Panc1 (cell line): ENCODE measurements around the gene CYP26B1.

Source experiments
- TCF7L2 ChIP-seq: IDR thresholded peaks from 2 replicates; pipeline ENCODE4 v1.6.1; 2011; ENCODE audit warnings: mild to moderate bottlenecking, low read depth, low read length, inconsistent platforms
- TF ChIP-seq, protein P1 (sequence below): fragments of 450-650 bp; IDR thresholded peaks from 2 replicates; pipeline ENCODE4 v1.5.1; 2017; ENCODE audit warnings: mild to moderate bottlenecking

DNA sequence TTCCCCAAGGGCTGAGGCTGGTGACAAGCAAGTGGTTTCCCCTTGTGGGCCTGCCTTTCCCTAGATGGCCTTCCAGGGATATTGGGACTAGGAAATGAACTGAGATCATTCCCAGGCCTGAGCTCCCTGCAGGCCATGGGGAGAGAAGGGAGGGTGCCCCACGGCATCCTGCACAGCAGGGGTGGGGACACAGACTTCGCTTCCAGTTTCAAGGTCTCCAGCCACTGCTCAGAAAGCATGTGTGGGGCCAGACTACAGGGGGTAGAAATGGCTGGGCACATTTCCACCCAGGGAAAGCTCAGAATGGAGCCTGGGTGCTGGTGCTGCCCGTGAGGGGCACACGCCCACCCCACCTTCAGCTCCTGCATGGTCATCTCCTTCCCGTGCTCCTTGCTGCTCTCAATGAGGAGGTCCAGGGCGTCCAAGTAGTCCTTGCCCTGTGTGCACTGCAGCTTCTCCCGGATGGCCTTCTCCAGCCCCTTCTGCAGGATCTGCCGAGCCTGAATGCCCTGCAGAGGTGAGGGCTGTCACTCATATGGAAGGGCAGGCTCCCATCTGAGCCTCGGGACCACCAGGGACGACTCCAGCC is 13.2 kb downstream of the CYP26B1 start:
- TF ChIP-seq, protein P1, sequence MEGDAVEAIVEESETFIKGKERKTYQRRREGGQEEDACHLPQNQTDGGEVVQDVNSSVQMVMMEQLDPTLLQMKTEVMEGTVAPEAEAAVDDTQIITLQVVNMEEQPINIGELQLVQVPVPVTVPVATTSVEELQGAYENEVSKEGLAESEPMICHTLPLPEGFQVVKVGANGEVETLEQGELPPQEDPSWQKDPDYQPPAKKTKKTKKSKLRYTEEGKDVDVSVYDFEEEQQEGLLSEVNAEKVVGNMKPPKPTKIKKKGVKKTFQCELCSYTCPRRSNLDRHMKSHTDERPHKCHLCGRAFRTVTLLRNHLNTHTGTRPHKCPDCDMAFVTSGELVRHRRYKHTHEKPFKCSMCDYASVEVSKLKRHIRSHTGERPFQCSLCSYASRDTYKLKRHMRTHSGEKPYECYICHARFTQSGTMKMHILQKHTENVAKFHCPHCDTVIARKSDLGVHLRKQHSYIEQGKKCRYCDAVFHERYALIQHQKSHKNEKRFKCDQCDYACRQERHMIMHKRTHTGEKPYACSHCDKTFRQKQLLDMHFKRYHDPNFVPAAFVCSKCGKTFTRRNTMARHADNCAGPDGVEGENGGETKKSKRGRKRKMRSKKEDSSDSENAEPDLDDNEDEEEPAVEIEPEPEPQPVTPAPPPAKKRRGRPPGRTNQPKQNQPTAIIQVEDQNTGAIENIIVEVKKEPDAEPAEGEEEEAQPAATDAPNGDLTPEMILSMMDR: no peak
- TF ChIP-seq TCF7L2: no peak
